Activated CD4-positive, alpha-beta T cell treated with anti-CD3 and anti-CD28 coated beads, Interleukin-2, amount 10 ng/mL, durations not matched to agents 7 days and 5 days (primary cell): ENCODE data around the gene FLAD1. TPM values are rescaled to one million over a fixed set of nuclear protein-coding genes. Genes with fewer than 3 reads are reported as not detected.
A peak's percentile ranks its signal among the peaks of the same experiment; 100 is the strongest.

Experiments used
- CTCF ChIA-PET: fragments of 350-600 bp; sonication (Branson Sonifier 250); formaldehyde crosslinking; loops from one replicate; lab custom pipeline; 2021; ENCODE audit warnings: antibody characterized with exemption; lab: Charles Lee
- POLR2A ChIA-PET: fragments of 350-600 bp; sonication (Branson Sonifier 250); formaldehyde crosslinking; loops from one replicate; lab custom pipeline; 2021; ENCODE audit warnings: antibody characterized with exemption; lab: Charles Lee
- DNase-seq: peaks from one replicate; pipeline ENCODE4 v3.0.0-alpha.2; 2020
- H3K27ac Mint-ChIP-seq: one replicate; pipeline ENCODE4 v1.8.0; 2021; ENCODE audit warnings: mild to moderate bottlenecking, moderate library complexity, mixed read lengths
- H3K27me3 Mint-ChIP-seq: one replicate; pipeline ENCODE4 v1.8.0; 2021; ENCODE audit warnings: mixed read lengths
- H3K36me3 Mint-ChIP-seq: one replicate; pipeline ENCODE4 v1.8.0; 2021; ENCODE audit warnings: low read depth, mixed read lengths
- H3K4me1 Mint-ChIP-seq: one replicate; pipeline ENCODE4 v1.8.0; 2021; ENCODE audit warnings: mixed read lengths
- H3K4me3 Mint-ChIP-seq: one replicate; pipeline ENCODE4 v1.8.0; 2021; ENCODE audit warnings: mild to moderate bottlenecking, moderate library complexity, mixed read lengths
- H3K9me3 Mint-ChIP-seq: one replicate; pipeline ENCODE4 v1.8.0; 2021; ENCODE audit warnings: mixed read lengths
- total RNA-seq, 2 experiments: library from RNA; stranded (reverse); gene quantifications; one replicate each; pipeline ENCODE4 v1.2.3, GENCODE V29; 2021

Gene FLAD1
- 10 to 100 TPM; 41.2 to 41.3 TPM for total RNA-seq

DNA sequence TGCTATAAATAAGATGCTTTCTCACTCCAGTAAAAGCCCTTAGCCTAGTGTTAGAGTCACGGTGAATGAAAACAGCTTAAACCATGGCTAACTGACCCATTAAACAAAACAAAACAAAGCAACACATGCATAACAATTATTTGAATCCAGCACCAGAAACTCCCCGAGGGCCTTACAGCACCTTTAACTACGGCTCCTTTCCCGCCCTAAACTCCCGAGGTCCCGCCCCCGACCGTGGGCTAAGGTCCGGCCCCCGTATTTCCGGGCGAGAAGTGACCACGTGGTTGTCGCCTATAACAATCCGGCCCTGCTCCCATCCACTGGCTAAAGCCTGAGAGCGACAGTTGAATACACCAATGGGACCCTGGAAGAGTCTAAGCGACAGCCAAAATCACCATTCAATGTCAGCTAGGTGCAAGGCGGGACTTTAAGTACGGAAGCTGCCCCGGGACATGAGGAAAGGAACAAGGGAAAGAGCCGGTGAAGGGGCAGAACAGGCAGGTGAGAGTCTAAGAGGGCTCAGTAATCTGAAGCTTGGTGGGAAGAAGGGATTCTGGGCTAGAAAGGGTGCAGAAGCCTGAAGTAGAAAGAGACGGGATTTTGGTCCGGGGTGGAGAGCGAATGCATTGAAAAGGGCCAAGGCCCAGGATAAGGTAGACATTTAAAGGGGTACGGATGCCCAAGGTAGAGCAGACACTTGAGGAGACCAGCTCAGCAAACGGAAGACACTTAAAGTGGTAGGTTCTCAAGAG, at the start of gene FLAD1:
Gene FLAD1 (plus strand): TSS at position 448 of the 752 bp plus-strand sequence. CDS start 351 bp downstream, outside the sequence.
- peaks cover 33% of the 10 kb centered on the region for H3K4me1 Mint-ChIP-seq
- no peaks in the 10 kb centered on the region for H3K27me3 Mint-ChIP-seq
- H3K36me3 Mint-ChIP-seq: peaks cover 24% of the 10 kb centered on the region
- ChIA-PET CTCF (interaction anchor here (0.6 to 4.5 kb wide), 14 partner anchors 11 to 853 kb away, joined by 3 to 29 read pairs (median 4); partner anchors contain the start of genes CKS1B, LENEP, PMVK and PYGO2), POLR2A (interaction anchor here (0.9 to 1.7 kb wide), 4 partner anchors 14 to 102 kb away, joined by 3 to 7 read pairs (median 3); no protein-coding TSS in a partner anchor)
- peak; percentile 98 for DNase-seq
- H3K27ac Mint-ChIP-seq: no peak within 1 kb of the TSS
- no peaks in the 10 kb centered on the region for H3K9me3 Mint-ChIP-seq
- H3K4me3 Mint-ChIP-seq: no peak within 1 kb of the TSS

DNA sequence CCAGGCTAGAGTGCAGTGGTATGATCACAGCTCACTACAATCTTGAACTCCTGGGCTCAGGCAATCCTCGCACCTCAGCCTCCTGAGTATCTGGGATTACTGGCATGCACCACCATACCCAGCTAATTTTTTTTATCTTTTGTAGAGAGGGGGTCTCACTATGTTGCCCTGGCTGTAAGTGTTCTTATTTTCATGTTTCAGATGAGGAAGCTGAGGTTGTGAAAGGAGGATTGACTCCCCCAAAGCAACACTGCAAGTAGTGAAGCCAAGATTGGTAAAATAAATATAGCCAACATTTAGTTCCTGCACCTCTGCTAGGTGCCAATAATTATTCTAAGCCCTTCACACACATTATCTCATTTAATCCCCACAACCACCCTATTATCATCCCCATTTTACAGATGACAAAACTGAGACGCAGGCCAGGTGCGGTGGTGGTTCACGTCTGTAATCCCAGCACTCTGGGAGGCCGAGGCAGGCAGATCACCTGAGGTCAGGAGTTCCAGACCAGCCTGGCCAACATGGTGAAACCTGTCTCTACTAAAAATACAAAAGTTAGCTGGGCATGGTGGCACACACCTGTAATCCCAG, 48.7 kb upstream of the FLAD1 start:
- Mint-ChIP-seq H3K4me3 (no peak overlapping the region), H3K4me1 (peaks cover 40% of the 10 kb centered on the region), H3K9me3 (no peaks in the 10 kb centered on the region), H3K27me3 (no peaks in the 10 kb centered on the region), H3K36me3 (peaks cover 7% of the 10 kb centered on the region), H3K27ac (no peak overlapping the region)
- no peak for DNase-seq
- ChIA-PET POLR2A (no interaction called here), CTCF (interaction anchor here (1.2 to 1.3 kb wide), 3 partner anchors 13 to 388 kb away, joined by 3 read pairs; no protein-coding TSS in a partner anchor)

GRCh38 chr1:154935749-154936554, 47.2 kb upstream of the FLAD1 start:
- Mint-ChIP-seq H3K27ac (peak overlapping the region; percentile 98), H3K4me1 (peaks cover 51% of the 10 kb centered on the region), H3K27me3 (no peaks in the 10 kb centered on the region), H3K4me3 (peak overlapping the region; percentile 96), H3K36me3 (peaks cover 5% of the 10 kb centered on the region), H3K9me3 (no peaks in the 10 kb centered on the region)
- POLR2A ChIA-PET: interaction anchor here (0.9 to 1.0 kb wide), 2 partner anchors 19 to 368 kb away, joined by 3 read pairs; partner anchors contain the start of gene CHRNB2
- CTCF ChIA-PET: interaction anchor here (0.5 to 2.1 kb wide), 24 partner anchors 9 to 510 kb away, joined by 3 to 8 read pairs (median 4); partner anchors contain the start of genes FLAD1, KRTCAP2, PBXIP1 and PYGO2
- no peak for DNase-seq

- H3K9me3 Mint-ChIP-seq: no peaks in the 10 kb centered on the region
- peaks cover 5% of the 10 kb centered on the region for H3K36me3 Mint-ChIP-seq
- no peaks in the 10 kb centered on the region for H3K27me3 Mint-ChIP-seq
- peak within 1 kb of the TSS; percentile 96 for H3K4me3 Mint-ChIP-seq
- POLR2A ChIA-PET: interaction anchor here (0.9 to 1.0 kb wide), 2 partner anchors 18 to 369 kb away, joined by 3 read pairs; partner anchors contain the start of gene CHRNB2
- H3K27ac Mint-ChIP-seq: peak within 1 kb of the TSS; percentile 98
- peak; percentile 97 for DNase-seq
- CTCF ChIA-PET: interaction anchor here (0.7 to 2.1 kb wide), 22 partner anchors 9 to 377 kb away, joined by 3 to 8 read pairs (median 4); partner anchors contain the start of genes FLAD1, KRTCAP2, PBXIP1 and PYGO2
- peaks cover 58% of the 10 kb centered on the region for H3K4me1 Mint-ChIP-seq
Observed at GRCh38 chr1:154936555-154937084, 46.5 kb upstream of the FLAD1 start, which contains the start of gene PMVK. PMVK (minus strand) TSS chr1:154936719; CDS start chr1:154936685, 34 bp downstream.

GRCh38 chr1:154937085-154937987, 45.8 kb upstream of the FLAD1 start:
- Mint-ChIP-seq H3K4me3 (peak overlapping the region; percentile 96), H3K9me3 (no peaks in the 10 kb centered on the region), H3K36me3 (peaks cover 5% of the 10 kb centered on the region), H3K27me3 (no peaks in the 10 kb centered on the region), H3K27ac (peak overlapping the region; percentile 98), H3K4me1 (peaks cover 65% of the 10 kb centered on the region)
- ChIA-PET POLR2A (interaction anchor here (1.0 kb wide), 1 partner anchor 17 kb away, joined by 3 read pairs; no protein-coding TSS in a partner anchor), CTCF (interaction anchor here (0.9 to 2.1 kb wide), 17 partner anchors 9 to 378 kb away, joined by 3 to 8 read pairs (median 4); partner anchors contain the start of genes ADAM15, FLAD1, PBXIP1 and PYGO2)
- DNase-seq: peak; percentile 92

- ChIA-PET POLR2A (no interaction called here), CTCF (interaction anchor here (1.3 to 2.1 kb wide), 2 partner anchors 8 to 113 kb away, joined by 3 to 6 read pairs; partner anchors contain the start of gene ADAM15)
- Mint-ChIP-seq H3K9me3 (no peaks in the 10 kb centered on the region), H3K36me3 (peaks cover 7% of the 10 kb centered on the region), H3K27me3 (no peaks in the 10 kb centered on the region), H3K4me3 (peak overlapping the region; percentile 96), H3K27ac (peak overlapping the region; percentile 98), H3K4me1 (peaks cover 71% of the 10 kb centered on the region)
- DNase-seq: no peak
Observed at GRCh38 chr1:154937988-154938386, 45.2 kb upstream of the FLAD1 start.

DNA sequence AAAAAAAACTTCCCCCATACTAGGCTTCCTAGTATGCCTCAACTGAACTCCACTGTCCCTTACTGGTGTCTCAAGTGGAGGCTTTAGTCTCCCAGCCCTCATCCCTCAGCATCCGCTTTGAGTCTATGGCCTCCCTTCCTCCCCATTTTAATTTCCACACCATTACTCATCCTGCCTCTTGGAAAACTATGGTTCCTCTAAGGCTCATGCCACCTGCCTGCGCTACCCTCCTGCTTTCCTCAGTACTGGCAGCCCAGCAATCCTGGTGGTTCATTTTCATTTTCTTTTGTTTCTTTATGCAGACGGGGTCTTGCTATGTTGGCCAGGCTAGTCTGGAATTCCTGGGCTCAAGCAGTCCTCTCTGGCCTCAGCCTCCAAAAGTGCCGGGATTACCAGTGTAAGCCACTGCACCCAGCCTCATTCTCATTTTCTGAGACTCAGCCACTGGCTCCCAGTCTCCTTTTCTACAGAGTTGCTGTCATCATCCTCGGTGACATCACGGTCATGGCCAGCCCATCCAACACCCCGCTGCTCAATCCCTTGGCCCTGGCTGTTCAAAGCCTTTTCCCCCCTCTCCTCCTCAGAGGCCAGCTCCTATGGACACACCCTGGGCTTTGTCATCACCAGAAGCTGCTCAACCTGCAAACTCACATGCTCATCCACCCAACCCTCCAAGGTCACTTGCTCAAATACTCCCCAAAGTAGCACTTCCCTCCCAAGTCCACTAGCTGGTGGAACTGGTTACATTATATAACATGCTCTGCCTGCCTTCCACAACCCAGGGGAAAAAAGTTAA, 44.3 kb upstream of the FLAD1 start:
- H3K4me3 Mint-ChIP-seq: peak overlapping the region; percentile 40
- no peaks in the 10 kb centered on the region for H3K9me3 Mint-ChIP-seq
- ChIA-PET CTCF (interaction anchor here (0.6 to 2.1 kb wide), 3 partner anchors 7 to 57 kb away, joined by 3 to 6 read pairs (median 4); no protein-coding TSS in a partner anchor), POLR2A (no interaction called here)
- H3K36me3 Mint-ChIP-seq: peaks cover 10% of the 10 kb centered on the region
- H3K27me3 Mint-ChIP-seq: no peaks in the 10 kb centered on the region
- H3K4me1 Mint-ChIP-seq: peaks cover 79% of the 10 kb centered on the region
- H3K27ac Mint-ChIP-seq: peak overlapping the region; percentile 98
- no peak for DNase-seq

DNA sequence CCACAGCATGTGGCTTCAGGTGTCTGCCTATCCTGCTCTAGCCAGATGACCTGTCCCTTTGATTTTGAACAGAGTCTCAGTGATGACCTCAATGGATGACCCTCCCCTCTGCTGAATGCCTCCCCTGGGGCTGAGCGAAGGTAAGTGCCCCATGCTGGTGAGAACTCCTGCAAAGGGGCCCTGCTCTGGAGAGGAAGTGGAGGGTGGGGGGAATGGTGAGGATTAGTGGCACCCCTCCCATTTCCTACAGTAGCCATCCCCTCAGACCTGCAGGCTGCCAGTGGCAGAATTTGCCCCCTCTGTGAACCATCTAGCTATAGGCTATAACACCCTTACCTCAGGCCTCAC, 43.0 kb upstream of the FLAD1 start:
- Mint-ChIP-seq H3K27me3 (no peaks in the 10 kb centered on the region), H3K27ac (peak overlapping the region; percentile 75), H3K9me3 (no peaks in the 10 kb centered on the region), H3K36me3 (peaks cover 10% of the 10 kb centered on the region), H3K4me1 (peaks cover 80% of the 10 kb centered on the region), H3K4me3 (no peak overlapping the region)
- DNase-seq: no peak
- CTCF ChIA-PET: interaction anchor here (0.6 to 1.9 kb wide), 6 partner anchors 21 to 423 kb away, joined by 3 to 9 read pairs (median 4); partner anchors contain the start of gene PYGO2
- POLR2A ChIA-PET: interaction anchor here (0.6 to 1.2 kb wide), 2 partner anchors 15 to 341 kb away, joined by 3 to 4 read pairs; no protein-coding TSS in a partner anchor

- Mint-ChIP-seq H3K27me3 (no peaks in the 10 kb centered on the region), H3K27ac (peak overlapping the region; percentile 76), H3K36me3 (peaks cover 10% of the 10 kb centered on the region), H3K4me3 (no peak overlapping the region), H3K9me3 (no peaks in the 10 kb centered on the region), H3K4me1 (peaks cover 74% of the 10 kb centered on the region)
- DNase-seq: no peak
- ChIA-PET POLR2A (interaction anchor here (0.6 to 1.2 kb wide), 2 partner anchors 14 to 342 kb away, joined by 3 to 4 read pairs; no protein-coding TSS in a partner anchor), CTCF (interaction anchor here (0.7 to 1.9 kb wide), 5 partner anchors 21 to 169 kb away, joined by 3 to 9 read pairs (median 3); partner anchors contain the start of gene PYGO2)
Observed at GRCh38 chr1:154940651-154941194, 42.4 kb upstream of the FLAD1 start.
